ENCODE results near the gene BID.

BID gene

DNA sequence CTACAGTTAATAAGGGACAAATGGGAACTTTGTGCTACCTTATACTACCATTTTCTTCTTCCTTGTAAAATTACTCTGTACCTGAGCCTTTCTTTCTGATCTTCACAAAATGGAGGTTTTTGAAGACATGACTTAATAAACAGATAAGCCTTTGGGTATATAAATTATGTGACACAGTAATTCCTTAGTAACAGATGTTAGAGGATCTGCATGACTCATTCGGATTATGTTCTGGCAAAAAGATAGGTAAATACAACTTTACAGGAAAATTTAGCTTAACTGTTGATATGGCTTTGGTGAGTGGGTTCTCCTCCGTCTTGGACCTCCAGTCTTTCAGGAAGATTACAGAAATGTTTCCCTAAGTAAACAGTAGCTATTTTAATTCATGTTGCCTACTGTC is 61.8 kb downstream of the BID start:
- H3K27me3 ChIP-seq (replicated peaks; ENCODE audit: control insufficient read depth, insufficient read depth, low read length) = no peaks in the 10 kb centered on the region
- TF ChIP-seq, protein P1, sequence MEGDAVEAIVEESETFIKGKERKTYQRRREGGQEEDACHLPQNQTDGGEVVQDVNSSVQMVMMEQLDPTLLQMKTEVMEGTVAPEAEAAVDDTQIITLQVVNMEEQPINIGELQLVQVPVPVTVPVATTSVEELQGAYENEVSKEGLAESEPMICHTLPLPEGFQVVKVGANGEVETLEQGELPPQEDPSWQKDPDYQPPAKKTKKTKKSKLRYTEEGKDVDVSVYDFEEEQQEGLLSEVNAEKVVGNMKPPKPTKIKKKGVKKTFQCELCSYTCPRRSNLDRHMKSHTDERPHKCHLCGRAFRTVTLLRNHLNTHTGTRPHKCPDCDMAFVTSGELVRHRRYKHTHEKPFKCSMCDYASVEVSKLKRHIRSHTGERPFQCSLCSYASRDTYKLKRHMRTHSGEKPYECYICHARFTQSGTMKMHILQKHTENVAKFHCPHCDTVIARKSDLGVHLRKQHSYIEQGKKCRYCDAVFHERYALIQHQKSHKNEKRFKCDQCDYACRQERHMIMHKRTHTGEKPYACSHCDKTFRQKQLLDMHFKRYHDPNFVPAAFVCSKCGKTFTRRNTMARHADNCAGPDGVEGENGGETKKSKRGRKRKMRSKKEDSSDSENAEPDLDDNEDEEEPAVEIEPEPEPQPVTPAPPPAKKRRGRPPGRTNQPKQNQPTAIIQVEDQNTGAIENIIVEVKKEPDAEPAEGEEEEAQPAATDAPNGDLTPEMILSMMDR (IDR thresholded peaks at IDR 0.05; ENCODE audit: insufficient read depth, low read length, poor library complexity, severe bottlenecking) = no peak
- no peak overlapping the region for H3K4me3 ChIP-seq (replicated peaks; ENCODE audit: low read depth, low read length)
- no peak for DNase-seq (ENCODE audit: extremely low read depth, insufficient read length)
- no peaks in the 10 kb centered on the region for H3K36me3 ChIP-seq (ENCODE audit: control insufficient read depth, insufficient read depth, low read length)

DNA sequence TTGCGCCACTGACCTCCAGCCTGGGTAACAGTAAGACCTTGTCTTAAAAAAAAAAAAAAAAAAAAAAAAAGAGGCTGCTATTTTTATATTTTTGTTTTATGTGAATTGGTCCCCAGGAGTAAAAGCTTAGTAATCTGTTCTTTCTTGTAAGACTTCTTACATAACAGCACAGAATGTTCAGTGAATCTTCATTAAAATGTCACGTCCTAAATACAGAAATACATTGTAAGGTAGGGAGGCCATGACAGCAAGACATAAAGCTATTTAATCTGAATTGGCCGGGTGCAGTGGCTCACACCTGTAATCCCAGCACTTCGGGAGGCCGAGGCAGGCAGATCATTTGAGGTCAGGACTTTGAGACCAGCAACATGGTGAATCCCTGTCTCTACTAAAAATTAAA is 64.2 kb downstream of the BID start:
- TF ChIP-seq, protein P1 (IDR thresholded peaks at IDR 0.05; ENCODE audit: insufficient read depth, low read length, poor library complexity, severe bottlenecking) = no peak
- Histone ChIP-seq H3K27me3 (replicated peaks; ENCODE audit: control insufficient read depth, insufficient read depth, low read length) (no peaks in the 10 kb centered on the region), H3K36me3 (ENCODE audit: control insufficient read depth, insufficient read depth, low read length) (no peaks in the 10 kb centered on the region), H3K4me3 (replicated peaks; ENCODE audit: low read depth, low read length) (no peak overlapping the region)
- no peak for DNase-seq (ENCODE audit: extremely low read depth, insufficient read length)

DNA sequence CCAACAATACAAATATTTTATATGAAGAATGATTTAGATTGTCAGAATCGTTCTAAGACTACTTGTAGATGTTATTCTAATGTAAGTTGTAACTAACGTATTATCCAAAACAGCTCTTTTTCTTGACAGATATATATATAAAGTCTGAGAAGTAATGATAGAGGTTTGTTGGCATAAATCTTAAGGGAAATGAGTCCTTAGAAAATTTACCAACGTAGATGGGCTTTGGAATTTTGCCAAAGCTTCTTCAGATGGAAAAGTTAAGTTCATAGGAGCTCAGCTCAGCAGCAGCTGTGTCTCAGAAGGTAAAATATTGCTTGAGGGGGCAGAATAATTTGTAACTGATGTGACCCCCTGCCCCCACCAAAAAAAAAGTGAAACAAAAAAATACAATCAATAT is 66.7 kb downstream of the BID start:
- no peaks in the 10 kb centered on the region; the same call in 1 of the 2 replicates for H3K36me3 ChIP-seq (ENCODE audit: control insufficient read depth, insufficient read depth, low read length)
- H3K27me3 ChIP-seq (replicated peaks; ENCODE audit: control insufficient read depth, insufficient read depth, low read length) = no peaks in the 10 kb centered on the region
- peak overlapping the region; percentile 51 for H3K4me3 ChIP-seq (replicated peaks; ENCODE audit: low read depth, low read length)
- no peak for DNase-seq (ENCODE audit: extremely low read depth, insufficient read length)
- TF ChIP-seq, protein P1 (IDR thresholded peaks at IDR 0.05; ENCODE audit: insufficient read depth, low read length, poor library complexity, severe bottlenecking) = no peak

DNA sequence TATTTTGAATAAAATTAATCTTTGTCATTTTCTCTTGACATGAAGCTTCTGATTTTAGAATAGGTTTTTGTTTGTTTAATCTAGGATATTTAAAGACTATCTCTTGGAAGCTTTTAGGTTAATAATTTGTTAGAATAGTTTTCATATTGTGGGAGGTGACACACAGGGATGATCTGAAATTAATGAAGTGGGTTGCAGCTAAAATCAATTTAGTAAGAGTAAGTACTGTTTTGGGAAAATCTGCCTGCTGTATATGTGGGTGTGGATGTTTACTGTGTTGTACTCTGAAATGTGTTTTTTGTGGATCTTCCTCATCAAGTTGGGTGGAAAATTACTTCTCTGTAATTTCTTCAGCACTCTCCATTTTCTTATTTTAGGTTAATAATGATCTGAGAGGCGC is 67.3 kb downstream of the BID start:
- TF ChIP-seq, protein P1 (IDR thresholded peaks at IDR 0.05; ENCODE audit: insufficient read depth, low read length, poor library complexity, severe bottlenecking) = no peak
- no peaks in the 10 kb centered on the region for H3K27me3 ChIP-seq (replicated peaks; ENCODE audit: control insufficient read depth, insufficient read depth, low read length)
- no peak for DNase-seq (ENCODE audit: extremely low read depth, insufficient read length)
- peak overlapping the region; percentile 51 for H3K4me3 ChIP-seq (replicated peaks; ENCODE audit: low read depth, low read length)
- no peaks in the 10 kb centered on the region; the same call in 1 of the 2 replicates for H3K36me3 ChIP-seq (ENCODE audit: control insufficient read depth, insufficient read depth, low read length)

DNA sequence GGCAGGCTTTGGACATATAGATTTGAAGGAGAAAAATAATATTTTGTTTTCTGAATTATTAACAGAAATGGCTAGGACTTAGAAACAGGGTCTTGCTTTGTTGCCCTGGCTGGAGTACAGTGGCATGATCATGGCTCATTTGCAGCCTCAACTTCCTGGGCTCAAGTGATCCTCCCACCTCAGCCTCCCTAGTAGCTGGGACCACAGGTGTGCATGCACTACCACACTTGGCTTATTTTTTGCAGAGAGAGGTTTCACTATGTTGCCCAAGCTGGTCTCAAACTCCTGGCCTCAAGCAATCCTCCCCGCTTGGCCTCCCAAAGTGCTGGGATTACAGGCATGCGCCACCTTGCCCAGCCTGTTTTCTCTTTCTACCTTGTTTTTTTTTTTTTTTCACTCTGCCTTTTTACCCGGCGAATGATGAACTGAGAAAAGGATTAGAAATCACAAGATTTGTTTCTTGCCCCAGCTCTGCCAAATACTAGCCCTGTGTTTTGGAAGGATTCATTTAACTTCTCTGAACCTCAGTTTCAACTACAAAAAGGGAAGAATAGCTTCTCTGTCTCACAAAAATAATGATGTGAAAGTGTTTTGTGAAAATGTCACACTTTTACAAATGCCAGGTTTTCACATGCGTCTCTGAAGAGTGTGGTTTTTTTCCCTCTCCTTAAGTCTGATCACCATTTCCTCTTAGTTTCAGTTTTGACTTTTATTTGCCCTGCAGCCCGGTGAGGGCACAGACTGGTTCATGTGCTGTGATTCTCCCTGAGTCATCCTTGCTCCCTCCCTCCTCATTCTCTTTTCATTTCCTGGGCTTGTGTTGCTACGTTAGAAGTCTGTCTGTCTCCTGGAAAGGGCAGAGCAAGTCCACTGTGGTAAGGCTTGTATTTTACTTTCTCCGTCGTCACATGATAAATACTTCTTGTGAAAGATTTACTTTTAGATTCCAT is 68.0 kb downstream of the BID start:
- Histone ChIP-seq H3K27me3 (replicated peaks; ENCODE audit: control insufficient read depth, insufficient read depth, low read length) (no peaks in the 10 kb centered on the region), H3K4me3 (replicated peaks; ENCODE audit: low read depth, low read length) (peak overlapping the region; percentile 51), H3K36me3 (ENCODE audit: control insufficient read depth, insufficient read depth, low read length) (no peaks in the 10 kb centered on the region; the same call in 1 of the 2 replicates)
- TF ChIP-seq, protein P1 (IDR thresholded peaks at IDR 0.05; ENCODE audit: insufficient read depth, low read length, poor library complexity, severe bottlenecking) = no peak
- peak; percentile 67 for DNase-seq (ENCODE audit: extremely low read depth, insufficient read length)

Measured in GM06990 (cell line).